ENCODE measurements around the gene FGF19. TPM values are rescaled to one million over a fixed set of nuclear protein-coding genes. Genes with fewer than 3 reads are reported as not detected.

FGF19 gene
- total RNA-seq, 2 donors from 2014 or later: 0.37 to 0.40 TPM

- H3K27me3 ChIP-seq (ENCODE audit: control insufficient read depth, insufficient read depth, low read length, poor library complexity, severe bottlenecking): no peaks in the 10 kb centered on the region
- Mint-ChIP-seq H3K4me3 (peak within 1 kb of the TSS; percentile 84), H3K9me3 (no peaks in the 10 kb centered on the region), H3K36me3 (ENCODE audit: low read depth) (peaks cover 24% of the 10 kb centered on the region), H3K4me1 (peaks cover 9% of the 10 kb centered on the region), H3K27me3 (ENCODE audit: insufficient read depth) (no peaks in the 10 kb centered on the region), H3K27ac (peak within 1 kb of the TSS; percentile 86)
- peak; percentile 26 for TF ChIP-seq CTCF (conservative IDR thresholded peaks at IDR 0.05)
- peaks cover 4% of the 10 kb centered on the region for H3K4me1 ChIP-seq (ENCODE audit: control insufficient read depth, insufficient read depth, low read length)
- no peaks in the 10 kb centered on the region for H3K9me3 ChIP-seq (ENCODE audit: control insufficient read depth, low read length)
- WGBS, 2 experiments (ENCODE audit: insufficient coverage in 1 of 2, insufficient read length in 1 of 2): 9 to 25% methylated on average over 26 to 72 of the region's 72 CpGs
- DNase-seq: peak; percentile 98
- peak within 1 kb of the TSS; percentile 47 for H3K27ac ChIP-seq (ENCODE audit: low read depth, low read length)
- H3K4me3 ChIP-seq (ENCODE audit: low read length): peak within 1 kb of the TSS; percentile 97
- H3K9ac ChIP-seq (ENCODE audit: extremely low read depth, low read length, poor library complexity, severe bottlenecking): peak within 1 kb of the TSS; percentile 83
- H3K36me3 ChIP-seq (ENCODE audit: control insufficient read depth, insufficient read depth, low read length): peaks cover 24% of the 10 kb centered on the region
Measured at GRCh38 chr11:69674886-69675714, 28.7 kb downstream of the FGF19 start, which contains the start of gene LTO1. Gene LTO1, minus strand, starts transcription at chr11:69675353. Its CDS starts 114 bp downstream, at chr11:69675239.

- Histone ChIP-seq H3K4me1 (ENCODE audit: control insufficient read depth, insufficient read depth, low read length) (peaks cover 5% of the 10 kb centered on the region), H3K27ac (ENCODE audit: low read depth, low read length) (peak overlapping the region; percentile 47), H3K36me3 (ENCODE audit: control insufficient read depth, insufficient read depth, low read length) (peaks cover 31% of the 10 kb centered on the region), H3K9me3 (ENCODE audit: control insufficient read depth, low read length) (no peaks in the 10 kb centered on the region), H3K9ac (ENCODE audit: extremely low read depth, low read length, poor library complexity, severe bottlenecking) (peak overlapping the region; percentile 83), H3K27me3 (ENCODE audit: control insufficient read depth, insufficient read depth, low read length, poor library complexity, severe bottlenecking) (no peaks in the 10 kb centered on the region), H3K4me3 (ENCODE audit: low read length) (peak overlapping the region; percentile 97)
- H3K27ac Mint-ChIP-seq: peak overlapping the region; percentile 77
- no peaks in the 10 kb centered on the region for H3K9me3 Mint-ChIP-seq
- TF ChIP-seq CTCF (conservative IDR thresholded peaks at IDR 0.05): no peak
- H3K27me3 Mint-ChIP-seq (ENCODE audit: insufficient read depth): no peaks in the 10 kb centered on the region
- H3K4me1 Mint-ChIP-seq: peaks cover 11% of the 10 kb centered on the region
- 31 to 40% methylated on average over 15 to 18 of the region's 18 CpGs for WGBS, 2 experiments (ENCODE audit: insufficient coverage in 1 of 2, insufficient read length in 1 of 2)
- H3K36me3 Mint-ChIP-seq (ENCODE audit: low read depth): peaks cover 30% of the 10 kb centered on the region
- H3K4me3 Mint-ChIP-seq: peak overlapping the region; percentile 84
- DNase-seq: no peak
Measured at GRCh38 chr11:69674267-69674885, 29.4 kb downstream of the FGF19 start.

- H3K27ac ChIP-seq (ENCODE audit: low read depth, low read length): no peak overlapping the region
- 94 to 95% methylated on average over 9 of the region's 10 CpGs for WGBS, 2 experiments (ENCODE audit: insufficient coverage in 1 of 2, insufficient read length in 1 of 2)
- no peaks in the 10 kb centered on the region for H3K27me3 ChIP-seq (ENCODE audit: control insufficient read depth, insufficient read depth, low read length, poor library complexity, severe bottlenecking)
- Mint-ChIP-seq H3K27ac (no peak overlapping the region), H3K4me3 (no peak overlapping the region), H3K9me3 (no peaks in the 10 kb centered on the region), H3K4me1 (peaks cover 11% of the 10 kb centered on the region), H3K36me3 (ENCODE audit: low read depth) (peaks cover 45% of the 10 kb centered on the region), H3K27me3 (ENCODE audit: insufficient read depth) (no peaks in the 10 kb centered on the region)
- TF ChIP-seq CTCF (conservative IDR thresholded peaks at IDR 0.05): no peak
- H3K9me3 ChIP-seq (ENCODE audit: control insufficient read depth, low read length): no peaks in the 10 kb centered on the region
- peaks cover 50% of the 10 kb centered on the region for H3K36me3 ChIP-seq (ENCODE audit: control insufficient read depth, insufficient read depth, low read length)
- H3K4me1 ChIP-seq (ENCODE audit: control insufficient read depth, insufficient read depth, low read length): peaks cover 5% of the 10 kb centered on the region
- H3K9ac ChIP-seq (ENCODE audit: extremely low read depth, low read length, poor library complexity, severe bottlenecking): no peak overlapping the region
- DNase-seq: no peak
- no peak overlapping the region for H3K4me3 ChIP-seq (ENCODE audit: low read length)
Measured at GRCh38 chr11:69671734-69672465, 31.9 kb downstream of the FGF19 start.

Measured in endodermal cell (in vitro differentiated cells).